Measurements from ENCODE around the gene SEMA4G.

DNA sequence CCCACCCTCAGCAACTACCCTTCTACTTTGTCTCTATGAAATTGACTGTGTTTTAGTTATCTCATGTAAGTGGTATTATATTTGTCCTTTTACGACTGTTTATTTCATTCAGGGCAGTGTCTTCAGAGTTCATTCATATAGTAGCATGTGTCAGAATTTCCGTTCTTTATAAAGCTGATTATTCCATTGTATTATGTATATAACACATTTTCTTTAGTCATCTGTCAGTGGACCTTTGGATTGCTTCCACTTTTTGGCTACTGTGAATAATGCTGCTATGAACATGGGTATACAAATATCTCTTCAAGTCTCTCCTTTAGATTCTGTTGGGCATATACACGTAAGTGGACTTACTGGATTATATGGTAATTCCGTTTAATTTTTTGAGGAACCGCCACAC, 42.0 kb upstream of the SEMA4G start:
- TF ChIP-seq, protein P1, sequence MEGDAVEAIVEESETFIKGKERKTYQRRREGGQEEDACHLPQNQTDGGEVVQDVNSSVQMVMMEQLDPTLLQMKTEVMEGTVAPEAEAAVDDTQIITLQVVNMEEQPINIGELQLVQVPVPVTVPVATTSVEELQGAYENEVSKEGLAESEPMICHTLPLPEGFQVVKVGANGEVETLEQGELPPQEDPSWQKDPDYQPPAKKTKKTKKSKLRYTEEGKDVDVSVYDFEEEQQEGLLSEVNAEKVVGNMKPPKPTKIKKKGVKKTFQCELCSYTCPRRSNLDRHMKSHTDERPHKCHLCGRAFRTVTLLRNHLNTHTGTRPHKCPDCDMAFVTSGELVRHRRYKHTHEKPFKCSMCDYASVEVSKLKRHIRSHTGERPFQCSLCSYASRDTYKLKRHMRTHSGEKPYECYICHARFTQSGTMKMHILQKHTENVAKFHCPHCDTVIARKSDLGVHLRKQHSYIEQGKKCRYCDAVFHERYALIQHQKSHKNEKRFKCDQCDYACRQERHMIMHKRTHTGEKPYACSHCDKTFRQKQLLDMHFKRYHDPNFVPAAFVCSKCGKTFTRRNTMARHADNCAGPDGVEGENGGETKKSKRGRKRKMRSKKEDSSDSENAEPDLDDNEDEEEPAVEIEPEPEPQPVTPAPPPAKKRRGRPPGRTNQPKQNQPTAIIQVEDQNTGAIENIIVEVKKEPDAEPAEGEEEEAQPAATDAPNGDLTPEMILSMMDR (conservative IDR thresholded peaks at IDR 0.05), result no peak
- no peak for TF ChIP-seq EZH2 (IDR thresholded peaks at IDR 0.05; ENCODE audit: low read depth)

Data from PC-9 (cell line).